ENCODE results near the gene MAB21L2.

The MAB21L2 gene

DNA sequence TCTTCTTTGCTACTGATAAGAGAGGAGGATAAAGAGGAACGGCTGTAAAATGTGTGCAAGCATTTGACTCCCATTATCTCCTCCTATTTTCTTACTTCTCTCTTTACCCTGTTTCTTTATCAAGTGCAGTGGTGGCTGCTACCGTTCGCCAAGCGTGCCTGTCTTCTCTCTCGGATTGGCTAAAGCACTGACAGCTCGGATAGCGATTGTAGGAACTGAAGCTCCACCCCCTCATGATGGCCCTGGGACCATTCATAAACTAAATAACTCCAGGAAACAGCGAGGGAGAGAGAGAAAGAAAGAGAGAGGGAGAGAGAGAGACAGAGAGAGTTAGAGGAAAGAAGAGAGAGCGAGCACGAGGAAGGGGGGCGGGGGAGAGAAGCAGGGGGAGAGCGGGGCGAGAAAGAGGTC, 305 bp upstream of the MAB21L2 start:
- peaks cover 15% of the 10 kb centered on the region; the same call in 1 of the 2 replicates for H3K36me3 ChIP-seq (ENCODE audit: insufficient read depth, low read length)
- no peaks in the 10 kb centered on the region for H3K79me2 ChIP-seq (ENCODE audit: insufficient read depth, low read length)
- TF ChIP-seq, protein P1, sequence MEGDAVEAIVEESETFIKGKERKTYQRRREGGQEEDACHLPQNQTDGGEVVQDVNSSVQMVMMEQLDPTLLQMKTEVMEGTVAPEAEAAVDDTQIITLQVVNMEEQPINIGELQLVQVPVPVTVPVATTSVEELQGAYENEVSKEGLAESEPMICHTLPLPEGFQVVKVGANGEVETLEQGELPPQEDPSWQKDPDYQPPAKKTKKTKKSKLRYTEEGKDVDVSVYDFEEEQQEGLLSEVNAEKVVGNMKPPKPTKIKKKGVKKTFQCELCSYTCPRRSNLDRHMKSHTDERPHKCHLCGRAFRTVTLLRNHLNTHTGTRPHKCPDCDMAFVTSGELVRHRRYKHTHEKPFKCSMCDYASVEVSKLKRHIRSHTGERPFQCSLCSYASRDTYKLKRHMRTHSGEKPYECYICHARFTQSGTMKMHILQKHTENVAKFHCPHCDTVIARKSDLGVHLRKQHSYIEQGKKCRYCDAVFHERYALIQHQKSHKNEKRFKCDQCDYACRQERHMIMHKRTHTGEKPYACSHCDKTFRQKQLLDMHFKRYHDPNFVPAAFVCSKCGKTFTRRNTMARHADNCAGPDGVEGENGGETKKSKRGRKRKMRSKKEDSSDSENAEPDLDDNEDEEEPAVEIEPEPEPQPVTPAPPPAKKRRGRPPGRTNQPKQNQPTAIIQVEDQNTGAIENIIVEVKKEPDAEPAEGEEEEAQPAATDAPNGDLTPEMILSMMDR (conservative IDR thresholded peaks at IDR 0.05; ENCODE audit: low read length), result no peak
- no peak for TF ChIP-seq EZH2phosphoT487 (IDR thresholded peaks at IDR 0.05; ENCODE audit: borderline replicate concordance)
- no peak overlapping the region for H3K4me3 ChIP-seq (ENCODE audit: low read length, poor library complexity, severe bottlenecking)
- H3F3A ChIP-seq (ENCODE audit: low read depth), result no peaks in the 10 kb centered on the region
- H3K9me3 ChIP-seq (ENCODE audit: insufficient read depth, low read depth, low read length), result no peaks in the 10 kb centered on the region
- H3K4me1 ChIP-seq (ENCODE audit: insufficient read depth, low read length, poor library complexity, severe bottlenecking), result no peaks in the 10 kb centered on the region
- no peak overlapping the region for H3K4me2 ChIP-seq (ENCODE audit: low read depth, low read length, poor library complexity, severe bottlenecking)
- no peaks in the 10 kb centered on the region for H4K20me1 ChIP-seq (ENCODE audit: insufficient read depth, low read length, poor library complexity, severe bottlenecking)
- H3K9me2 ChIP-seq (replicated peaks; ENCODE audit: low read depth, low read length), result no peaks in the 10 kb centered on the region
- no peaks in the 10 kb centered on the region for H3K27me3 ChIP-seq (ENCODE audit: insufficient read depth, low read length, poor library complexity, severe bottlenecking)
- H2AFZ ChIP-seq (ENCODE audit: low read length), result no peak overlapping the region
- no peak overlapping the region for H3K9ac ChIP-seq (ENCODE audit: low read depth, low read length, poor library complexity, severe bottlenecking)

DNA sequence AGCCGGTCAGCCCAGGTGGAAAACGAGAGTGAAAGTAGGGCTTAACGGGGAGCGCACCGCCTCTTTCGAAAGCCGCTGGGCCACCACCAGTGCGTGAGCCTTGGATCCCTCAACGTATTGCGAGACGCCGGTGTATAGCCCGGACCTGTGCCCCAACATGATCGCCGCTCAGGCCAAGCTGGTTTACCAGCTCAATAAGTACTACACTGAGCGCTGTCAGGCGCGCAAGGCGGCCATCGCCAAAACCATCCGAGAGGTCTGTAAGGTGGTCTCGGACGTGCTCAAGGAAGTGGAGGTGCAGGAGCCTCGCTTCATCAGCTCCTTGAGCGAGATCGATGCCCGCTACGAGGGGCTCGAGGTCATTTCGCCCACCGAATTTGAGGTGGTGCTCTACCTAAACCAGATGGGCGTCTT, 929 bp downstream of the MAB21L2 start:
- no peaks in the 10 kb centered on the region for H4K20me1 ChIP-seq (ENCODE audit: insufficient read depth, low read length, poor library complexity, severe bottlenecking)
- no peaks in the 10 kb centered on the region for H3F3A ChIP-seq (ENCODE audit: low read depth)
- TF ChIP-seq EZH2phosphoT487 (IDR thresholded peaks at IDR 0.05; ENCODE audit: borderline replicate concordance), result no peak
- TF ChIP-seq, protein P1 (conservative IDR thresholded peaks at IDR 0.05; ENCODE audit: low read length), result no peak
- H2AFZ ChIP-seq (ENCODE audit: low read length), result no peak overlapping the region
- H3K9me3 ChIP-seq (ENCODE audit: insufficient read depth, low read depth, low read length), result no peaks in the 10 kb centered on the region
- H3K79me2 ChIP-seq (ENCODE audit: insufficient read depth, low read length), result no peaks in the 10 kb centered on the region
- H3K9me2 ChIP-seq (replicated peaks; ENCODE audit: low read depth, low read length), result no peaks in the 10 kb centered on the region
- no peak overlapping the region for H3K4me3 ChIP-seq (ENCODE audit: low read length, poor library complexity, severe bottlenecking)
- peaks cover 17% of the 10 kb centered on the region; the same call in 1 of the 2 replicates for H3K36me3 ChIP-seq (ENCODE audit: insufficient read depth, low read length)
- H3K4me1 ChIP-seq (ENCODE audit: insufficient read depth, low read length, poor library complexity, severe bottlenecking), result no peaks in the 10 kb centered on the region
- H3K27me3 ChIP-seq (ENCODE audit: insufficient read depth, low read length, poor library complexity, severe bottlenecking), result no peaks in the 10 kb centered on the region
- H3K4me2 ChIP-seq (ENCODE audit: low read depth, low read length, poor library complexity, severe bottlenecking), result no peak overlapping the region
- no peak overlapping the region for H3K9ac ChIP-seq (ENCODE audit: low read depth, low read length, poor library complexity, severe bottlenecking)

DNA sequence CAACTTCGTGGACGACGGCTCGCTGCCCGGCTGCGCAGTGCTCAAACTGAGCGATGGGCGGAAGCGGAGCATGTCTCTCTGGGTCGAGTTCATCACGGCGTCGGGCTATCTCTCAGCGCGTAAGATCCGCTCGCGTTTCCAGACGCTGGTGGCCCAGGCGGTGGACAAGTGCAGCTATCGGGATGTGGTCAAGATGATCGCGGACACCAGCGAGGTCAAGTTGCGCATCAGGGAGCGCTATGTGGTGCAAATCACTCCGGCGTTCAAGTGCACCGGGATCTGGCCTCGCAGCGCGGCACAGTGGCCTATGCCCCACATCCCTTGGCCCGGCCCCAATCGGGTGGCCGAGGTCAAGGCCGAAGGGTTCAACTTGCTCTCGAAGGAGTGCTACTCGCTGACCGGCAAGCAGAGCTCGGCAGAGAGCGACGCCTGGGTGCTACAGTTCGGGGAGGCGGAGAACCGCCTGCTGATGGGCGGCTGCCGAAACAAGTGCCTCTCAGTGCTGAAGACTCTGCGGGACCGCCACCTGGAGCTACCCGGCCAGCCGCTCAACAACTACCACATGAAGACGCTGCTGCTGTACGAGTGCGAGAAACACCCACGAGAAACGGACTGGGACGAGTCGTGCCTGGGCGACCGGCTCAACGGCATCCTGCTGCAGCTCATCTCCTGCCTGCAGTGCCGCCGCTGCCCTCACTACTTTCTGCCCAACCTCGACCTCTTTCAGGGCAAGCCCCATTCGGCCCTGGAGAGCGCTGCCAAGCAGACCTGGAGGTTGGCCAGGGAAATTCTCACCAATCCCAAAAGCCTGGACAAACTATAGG, 1.5 kb downstream of the MAB21L2 start:
- Histone ChIP-seq H4K20me1 (ENCODE audit: insufficient read depth, low read length, poor library complexity, severe bottlenecking) (no peaks in the 10 kb centered on the region), H3K9me2 (replicated peaks; ENCODE audit: low read depth, low read length) (no peaks in the 10 kb centered on the region), H3K27me3 (ENCODE audit: insufficient read depth, low read length, poor library complexity, severe bottlenecking) (no peaks in the 10 kb centered on the region), H2AFZ (ENCODE audit: low read length) (no peak overlapping the region), H3K4me3 (ENCODE audit: low read length, poor library complexity, severe bottlenecking) (no peak overlapping the region), H3K79me2 (ENCODE audit: insufficient read depth, low read length) (no peaks in the 10 kb centered on the region), H3K4me2 (ENCODE audit: low read depth, low read length, poor library complexity, severe bottlenecking) (no peak overlapping the region), H3K4me1 (ENCODE audit: insufficient read depth, low read length, poor library complexity, severe bottlenecking) (no peaks in the 10 kb centered on the region), H3K9ac (ENCODE audit: low read depth, low read length, poor library complexity, severe bottlenecking) (no peak overlapping the region), H3K36me3 (ENCODE audit: insufficient read depth, low read length) (peaks cover 19% of the 10 kb centered on the region; the same call in 1 of the 2 replicates), H3F3A (ENCODE audit: low read depth) (no peaks in the 10 kb centered on the region), H3K9me3 (ENCODE audit: insufficient read depth, low read depth, low read length) (no peaks in the 10 kb centered on the region)
- TF ChIP-seq EZH2phosphoT487 (IDR thresholded peaks at IDR 0.05; ENCODE audit: borderline replicate concordance), result no peak
- TF ChIP-seq, protein P1 (conservative IDR thresholded peaks at IDR 0.05; ENCODE audit: low read length), result no peak

Data from Loucy (cell line).